DND-41 (cell line): Measurements from ENCODE around the gene MTREX.

Source experiments
- ATAC-seq: fragments of 200-7000 bp; cut with Tn5 transposase; 3 replicates; pipeline ENCODE4 v1.9.1; 2021; ENCODE audit warnings: low read depth; ENCODE audit not compliant: insufficient read depth
- DNase-seq: peaks from one replicate; pipeline ENCODE4 v3.0.0-alpha.2; 2020
- H2AFZ ChIP-seq: 2 replicates; pipeline ENCODE4 v1.6.0; 2012; ENCODE audit warnings: low read depth, low read length
- H3K27ac ChIP-seq: 2 replicates; pipeline ENCODE4 v1.5.1; 2012; ENCODE audit warnings: low read length, inconsistent platforms
- H3K27me3 ChIP-seq: fragments of 200-600 bp; sonication (generic); 2 replicates; pipeline ENCODE4 v1.6.0; 2012; ENCODE audit warnings: low read length, mild to moderate bottlenecking, inconsistent platforms; ENCODE audit not compliant: insufficient read depth, poor library complexity
- H3K36me3 ChIP-seq: 2 replicates; pipeline ENCODE4 v1.5.1; 2012; ENCODE audit warnings: low read length, inconsistent platforms; ENCODE audit not compliant: insufficient read depth
- H3K4me1 ChIP-seq: 2 replicates; pipeline ENCODE4 v1.5.1; 2012; ENCODE audit warnings: mild to moderate bottlenecking, low read length; ENCODE audit not compliant: insufficient read depth
- H3K4me2 ChIP-seq: 2 replicates; pipeline ENCODE4 v1.6.0; 2012; ENCODE audit warnings: mild to moderate bottlenecking, moderate library complexity, low read length, inconsistent platforms; ENCODE audit not compliant: insufficient read depth
- H3K4me3 ChIP-seq, 2 experiments: fragments of 200-600 bp in 1 of 2; shearing (Covaris generic) in 1 of 2; 2 replicates each; pipeline ENCODE4 v1.5.1; 2012 to 2016; ENCODE audit warnings: inconsistent platforms in 2 of 2, low read length in 2 of 2, mild to moderate bottlenecking in 2 of 2, low read depth in 1 of 2, moderate library complexity in 1 of 2
- H3K79me2 ChIP-seq: 2 replicates; pipeline ENCODE4 v1.6.0; 2012; ENCODE audit warnings: low read length, inconsistent platforms; ENCODE audit not compliant: insufficient read depth
- H3K9ac ChIP-seq: 2 replicates; pipeline ENCODE4 v1.6.0; 2012; ENCODE audit warnings: low read depth, mild to moderate bottlenecking, inconsistent platforms, low read length, moderate library complexity
- H3K9me3 ChIP-seq: 2 replicates; pipeline ENCODE4 v1.5.1; 2012; ENCODE audit warnings: low read length, moderate library complexity, mild to moderate bottlenecking, inconsistent platforms; ENCODE audit not compliant: insufficient read depth, severe bottlenecking
- H4K20me1 ChIP-seq: 2 replicates; pipeline ENCODE4 v1.6.0; 2012; ENCODE audit warnings: low read length; ENCODE audit not compliant: insufficient read depth
- EZH2 ChIP-seq: IDR thresholded peaks from 3 replicates; pipeline ENCODE4 v1.6.1; 2012; ENCODE audit warnings: borderline replicate concordance, low read depth, mild to moderate bottlenecking, moderate library complexity, low read length, inconsistent platforms; ENCODE audit not compliant: severe bottlenecking
- TF ChIP-seq, protein P1 (sequence below): IDR thresholded peaks from 2 replicates; pipeline ENCODE4 v1.5.1; 2012; ENCODE audit warnings: borderline replicate concordance, low read length, moderate library complexity, mild to moderate bottlenecking; ENCODE audit not compliant: poor library complexity, severe bottlenecking; ENCODE audit errors: extremely low read depth

Gene MTREX

DNA sequence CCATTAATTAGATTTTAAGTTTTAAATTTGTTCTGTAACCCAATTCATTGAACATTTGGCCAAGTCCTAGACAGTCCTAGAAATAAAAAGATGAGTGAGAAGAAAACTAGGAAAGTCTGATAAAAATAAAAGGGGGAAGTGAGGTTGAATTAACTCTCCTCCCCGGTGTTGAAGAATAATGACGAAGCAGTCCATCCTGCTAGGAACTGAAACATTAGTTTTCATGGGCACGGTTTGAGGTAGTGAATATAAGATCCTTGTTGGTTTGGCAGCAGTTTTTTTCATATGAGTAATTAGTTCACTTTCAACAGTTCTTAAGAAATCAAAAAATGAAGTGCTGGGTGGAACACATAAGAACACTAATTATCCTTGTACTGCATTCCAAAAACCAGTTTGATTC, 103.1 kb downstream of the MTREX start:
- no peak overlapping the region for H3K9ac ChIP-seq
- H3K4me1 ChIP-seq, result no peaks in the 10 kb centered on the region
- no peak overlapping the region for H3K4me2 ChIP-seq
- DNase-seq (no peak), ATAC-seq (no peak)
- H2AFZ ChIP-seq, result no peak overlapping the region
- no peaks in the 10 kb centered on the region for H4K20me1 ChIP-seq
- no peak overlapping the region for H3K27ac ChIP-seq
- peaks cover 71% of the 10 kb centered on the region for H3K36me3 ChIP-seq
- no peaks in the 10 kb centered on the region for H3K27me3 ChIP-seq
- H3K79me2 ChIP-seq, result no peaks in the 10 kb centered on the region
- TF ChIP-seq EZH2, result no peak
- TF ChIP-seq, protein P1, sequence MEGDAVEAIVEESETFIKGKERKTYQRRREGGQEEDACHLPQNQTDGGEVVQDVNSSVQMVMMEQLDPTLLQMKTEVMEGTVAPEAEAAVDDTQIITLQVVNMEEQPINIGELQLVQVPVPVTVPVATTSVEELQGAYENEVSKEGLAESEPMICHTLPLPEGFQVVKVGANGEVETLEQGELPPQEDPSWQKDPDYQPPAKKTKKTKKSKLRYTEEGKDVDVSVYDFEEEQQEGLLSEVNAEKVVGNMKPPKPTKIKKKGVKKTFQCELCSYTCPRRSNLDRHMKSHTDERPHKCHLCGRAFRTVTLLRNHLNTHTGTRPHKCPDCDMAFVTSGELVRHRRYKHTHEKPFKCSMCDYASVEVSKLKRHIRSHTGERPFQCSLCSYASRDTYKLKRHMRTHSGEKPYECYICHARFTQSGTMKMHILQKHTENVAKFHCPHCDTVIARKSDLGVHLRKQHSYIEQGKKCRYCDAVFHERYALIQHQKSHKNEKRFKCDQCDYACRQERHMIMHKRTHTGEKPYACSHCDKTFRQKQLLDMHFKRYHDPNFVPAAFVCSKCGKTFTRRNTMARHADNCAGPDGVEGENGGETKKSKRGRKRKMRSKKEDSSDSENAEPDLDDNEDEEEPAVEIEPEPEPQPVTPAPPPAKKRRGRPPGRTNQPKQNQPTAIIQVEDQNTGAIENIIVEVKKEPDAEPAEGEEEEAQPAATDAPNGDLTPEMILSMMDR, result no peak
- no peak overlapping the region for H3K4me3 ChIP-seq
- no peaks in the 10 kb centered on the region for H3K9me3 ChIP-seq

DNA sequence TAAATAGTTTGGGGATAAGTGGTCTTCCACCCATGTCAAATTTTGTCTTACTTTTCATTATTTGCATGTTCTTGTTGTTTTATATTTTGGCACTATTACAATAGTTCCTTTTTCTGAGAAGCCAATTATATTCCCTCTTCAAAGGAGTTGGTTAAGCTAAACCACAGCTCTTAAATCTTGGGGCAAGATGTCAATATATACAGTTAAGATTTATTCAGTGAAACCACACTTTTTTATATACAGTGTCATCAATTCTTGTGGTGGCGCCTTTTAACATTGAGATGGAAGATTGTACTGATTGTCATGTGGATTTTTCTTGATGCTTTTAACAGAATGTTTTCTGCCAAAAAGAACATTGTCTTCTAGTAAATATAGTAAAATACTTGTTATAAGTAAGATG, 104.1 kb downstream of the MTREX start:
- H3K36me3 ChIP-seq, result peaks cover 62% of the 10 kb centered on the region
- H3K79me2 ChIP-seq, result no peaks in the 10 kb centered on the region
- peak; percentile 62; the same call in 2 of the 3 replicates for ATAC-seq
- H4K20me1 ChIP-seq, result no peaks in the 10 kb centered on the region
- DNase-seq, result no peak
- no peak overlapping the region for H2AFZ ChIP-seq
- H3K9ac ChIP-seq, result no peak overlapping the region
- no peaks in the 10 kb centered on the region for H3K9me3 ChIP-seq
- H3K27me3 ChIP-seq, result no peaks in the 10 kb centered on the region
- H3K4me2 ChIP-seq, result no peak overlapping the region
- no peak for TF ChIP-seq EZH2
- TF ChIP-seq, protein P1, result no peak
- H3K27ac ChIP-seq, result no peak overlapping the region
- no peaks in the 10 kb centered on the region for H3K4me1 ChIP-seq
- no peak overlapping the region for H3K4me3 ChIP-seq

DNA sequence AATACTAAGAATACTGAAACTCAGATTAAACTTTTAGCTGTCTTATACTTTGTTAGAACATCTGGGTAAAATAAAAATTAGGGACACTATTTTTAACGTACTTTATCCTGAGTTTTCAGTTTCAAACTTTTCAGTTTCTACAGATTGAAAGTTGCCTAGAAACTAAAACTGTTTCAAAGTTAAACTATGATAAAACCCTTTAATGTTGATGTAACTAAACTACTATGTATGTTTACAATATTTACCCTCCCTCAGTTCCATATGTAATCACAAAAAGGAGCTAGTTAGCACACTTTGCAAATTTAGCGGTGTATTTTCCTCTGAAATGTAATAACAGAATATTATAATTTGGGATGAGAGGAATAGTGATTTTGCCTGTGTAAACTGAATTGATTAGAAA, 105.9 kb downstream of the MTREX start:
- ATAC-seq, result no peak
- TF ChIP-seq EZH2, result no peak
- TF ChIP-seq, protein P1, result no peak

DNA sequence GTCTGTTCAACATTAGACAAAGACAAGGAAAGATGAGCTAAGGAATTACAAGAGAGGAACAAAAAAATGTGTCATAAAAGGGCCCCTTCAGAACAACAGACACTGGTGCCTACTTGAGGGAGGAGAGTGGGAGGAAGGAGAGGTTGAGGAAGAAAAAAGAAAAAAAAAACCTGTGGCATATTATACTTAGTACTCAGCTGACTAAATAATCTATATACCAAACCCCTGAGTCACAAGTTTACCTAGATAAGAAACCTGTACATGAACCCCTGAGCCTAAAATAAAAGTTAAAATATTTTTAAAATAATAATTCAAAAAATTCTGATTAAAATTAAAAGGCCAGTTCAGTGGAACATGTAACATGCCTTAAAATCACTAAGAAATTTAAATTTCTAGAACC, 107.3 kb downstream of the MTREX start:
- H3K9ac ChIP-seq, result no peak overlapping the region
- H3K4me1 ChIP-seq, result no peaks in the 10 kb centered on the region
- no peak for TF ChIP-seq EZH2
- TF ChIP-seq, protein P1, result no peak
- H3K36me3 ChIP-seq, result peaks cover 69% of the 10 kb centered on the region
- H3K4me2 ChIP-seq, result no peak overlapping the region
- no peak overlapping the region for H3K4me3 ChIP-seq
- no peaks in the 10 kb centered on the region for H3K27me3 ChIP-seq
- H3K27ac ChIP-seq, result no peak overlapping the region
- ATAC-seq, result no peak
- no peak overlapping the region for H2AFZ ChIP-seq
- H3K79me2 ChIP-seq, result no peaks in the 10 kb centered on the region
- no peaks in the 10 kb centered on the region for H3K9me3 ChIP-seq
- no peaks in the 10 kb centered on the region for H4K20me1 ChIP-seq
- DNase-seq, result no peak

More for the DNA sequence above, 105.9 kb downstream of the MTREX start:
- Histone ChIP-seq H3K9ac (no peak overlapping the region), H4K20me1 (no peaks in the 10 kb centered on the region), H3K9me3 (no peaks in the 10 kb centered on the region), H3K79me2 (no peaks in the 10 kb centered on the region), H3K4me2 (no peak overlapping the region), H3K27ac (no peak overlapping the region), H3K4me3 (no peak overlapping the region), H3K36me3 (peaks cover 59% of the 10 kb centered on the region), H3K27me3 (no peaks in the 10 kb centered on the region), H2AFZ (no peak overlapping the region), H3K4me1 (no peaks in the 10 kb centered on the region)
- no peak for DNase-seq
